HG03432 (cell line): Measurements from ENCODE around the gene ADO.

Source experiments
- ATAC-seq: cut with Tn5 transposase; IDR thresholded peaks from one replicate; pipeline ENCODE4 v1.9.1; 2021; ENCODE audit warnings: mild to moderate bottlenecking, moderate library complexity; ENCODE audit not compliant: unreplicated experiment

Gene ADO

DNA sequence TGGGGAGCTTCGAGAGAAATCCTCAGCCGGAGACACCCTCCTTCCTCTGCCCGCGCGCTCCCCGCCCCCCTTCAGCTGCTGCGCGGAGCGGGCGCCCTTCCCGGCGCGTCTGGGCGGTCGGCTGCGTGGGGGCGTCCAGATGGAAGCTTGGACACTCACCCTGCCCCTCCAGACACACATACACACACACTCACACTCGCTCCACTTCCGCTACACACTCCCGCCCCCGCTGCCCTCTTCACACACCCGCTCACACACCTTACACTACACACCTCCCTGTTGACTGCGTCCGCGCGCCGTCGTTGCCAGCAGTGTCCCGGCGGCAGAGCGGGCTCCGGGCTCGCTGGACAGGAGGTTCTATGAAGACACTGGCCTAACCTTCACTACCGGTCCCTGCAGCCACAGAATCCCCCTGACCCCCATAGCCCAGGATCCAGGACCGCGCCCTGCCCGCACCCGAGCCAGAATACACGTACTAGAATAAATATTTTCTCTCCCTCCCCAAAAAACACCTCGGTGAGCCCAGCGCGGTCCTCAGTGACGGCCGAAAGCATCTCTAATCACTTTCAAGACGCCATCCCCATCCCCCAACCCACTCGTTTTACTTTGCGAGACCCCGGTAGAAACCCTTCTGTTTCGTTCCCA is 12.7 kb downstream of the ADO start:
- peak; percentile 24 for ATAC-seq

- peak; percentile 45 for ATAC-seq
Observed at GRCh38 chr10:62817766-62818425, 13.4 kb downstream of the ADO start.

DNA sequence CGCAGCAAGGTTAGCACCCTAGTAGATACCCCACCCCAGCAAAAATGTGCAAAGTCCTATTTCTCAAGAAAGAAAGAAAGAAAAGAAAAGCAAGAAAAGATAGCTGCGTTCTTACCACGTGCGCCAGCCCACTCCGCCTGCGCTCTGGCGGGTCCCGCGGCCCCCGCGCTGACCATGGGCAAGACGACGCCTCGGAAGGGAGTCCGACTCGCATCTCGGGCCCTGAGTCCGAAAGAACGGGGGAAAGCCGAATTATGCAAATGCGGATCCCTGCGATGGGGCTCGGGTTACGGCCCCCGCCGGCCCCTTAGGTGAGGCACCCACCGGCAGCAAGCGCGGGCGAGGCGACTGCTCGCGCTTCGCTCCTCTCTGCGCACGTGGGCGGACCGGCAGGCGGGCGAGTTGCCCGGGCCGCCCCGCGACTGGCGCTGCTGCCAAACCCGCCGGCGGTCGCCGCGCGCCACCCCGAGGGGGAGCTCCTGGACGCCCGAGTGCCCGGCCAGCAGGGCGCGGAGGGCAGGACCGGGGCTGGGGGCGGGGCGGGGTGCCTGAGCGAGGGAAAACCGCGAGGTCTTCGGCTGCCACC is 14.0 kb downstream of the ADO start:
- ATAC-seq: no peak

GRCh38 chr10:62819141-62819920 is 14.8 kb downstream of the ADO start:
- ATAC-seq: no peak

DNA sequence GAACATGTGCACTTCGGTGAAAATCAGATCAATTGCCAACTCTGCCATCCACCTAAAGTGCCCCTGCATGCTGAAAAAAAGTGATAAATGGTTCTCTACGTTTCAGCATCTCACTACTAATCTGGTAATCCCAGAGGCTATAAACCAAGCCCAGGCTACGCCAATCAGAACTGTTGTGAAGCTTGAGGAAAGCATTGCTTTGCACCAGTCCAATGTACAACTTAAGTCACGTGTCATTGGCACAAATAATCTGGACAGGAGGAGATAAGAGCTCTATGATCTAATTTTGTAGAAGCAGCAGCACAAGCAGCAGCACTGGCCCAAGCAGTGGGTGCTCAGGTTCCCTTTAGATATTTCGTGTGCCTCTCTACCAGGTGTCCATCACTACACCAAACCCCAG is 16.1 kb downstream of the ADO start:
- ATAC-seq: no peak

DNA sequence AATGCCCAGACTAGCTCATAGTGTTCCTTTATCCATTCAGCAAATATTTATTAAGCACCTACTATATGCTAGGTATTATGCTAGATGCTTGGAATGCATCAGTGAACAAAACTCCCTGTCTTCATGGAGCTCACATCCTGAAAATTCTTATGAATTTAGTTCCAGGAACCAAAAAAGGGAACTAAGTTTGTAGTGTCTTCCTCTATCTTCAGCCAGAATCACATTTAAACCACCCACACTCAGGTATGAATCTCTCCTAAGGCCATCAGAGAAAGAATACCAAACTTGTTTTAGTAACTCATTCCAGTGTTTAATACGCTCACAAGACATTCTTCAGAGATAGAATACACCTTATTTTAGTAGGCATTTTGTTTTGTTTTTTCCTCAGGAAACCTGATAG is 21.8 kb downstream of the ADO start:
- no peak for ATAC-seq

DNA sequence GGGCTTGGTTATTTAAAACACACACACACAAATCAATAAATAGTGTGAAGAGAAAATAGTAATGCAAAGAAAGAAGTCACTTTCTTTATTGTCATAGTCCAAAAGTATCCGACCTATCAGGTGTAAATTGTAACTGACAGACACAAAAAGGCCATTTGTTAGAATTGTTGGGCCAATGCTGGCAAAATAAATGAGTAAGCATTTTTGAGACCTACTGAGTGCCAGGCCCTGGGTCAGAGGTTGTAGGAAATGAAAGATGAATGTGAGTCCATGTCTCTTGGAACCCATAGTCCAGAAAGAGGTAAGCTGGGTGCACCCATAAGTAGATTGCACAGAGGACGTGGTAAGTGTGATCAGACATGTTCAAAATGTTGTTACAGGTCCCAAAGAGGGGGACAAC is 25.1 kb downstream of the ADO start:
- ATAC-seq: no peak

- ATAC-seq: no peak
Observed at GRCh38 chr10:62830679-62831078, 26.2 kb downstream of the ADO start.

DNA sequence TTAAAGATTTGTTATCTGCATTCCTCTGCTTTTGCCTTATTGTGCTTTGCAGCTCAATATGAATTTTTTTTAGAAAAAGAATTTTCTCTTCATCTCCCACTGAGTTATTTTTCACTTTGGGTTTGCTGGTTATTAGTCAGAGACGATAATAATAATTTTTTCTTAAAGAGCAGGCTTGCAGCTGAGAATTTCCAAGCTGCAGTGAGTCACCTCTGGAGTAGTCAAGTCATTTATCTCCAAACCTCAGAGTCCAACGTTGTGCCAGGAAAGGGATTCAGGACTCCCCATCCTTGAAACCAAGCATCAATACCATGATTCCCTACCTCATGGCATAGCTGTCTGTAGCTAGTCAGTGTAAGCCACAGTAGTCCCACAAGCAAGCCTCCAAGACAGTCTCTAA is 26.8 kb downstream of the ADO start:
- ATAC-seq: no peak

DNA sequence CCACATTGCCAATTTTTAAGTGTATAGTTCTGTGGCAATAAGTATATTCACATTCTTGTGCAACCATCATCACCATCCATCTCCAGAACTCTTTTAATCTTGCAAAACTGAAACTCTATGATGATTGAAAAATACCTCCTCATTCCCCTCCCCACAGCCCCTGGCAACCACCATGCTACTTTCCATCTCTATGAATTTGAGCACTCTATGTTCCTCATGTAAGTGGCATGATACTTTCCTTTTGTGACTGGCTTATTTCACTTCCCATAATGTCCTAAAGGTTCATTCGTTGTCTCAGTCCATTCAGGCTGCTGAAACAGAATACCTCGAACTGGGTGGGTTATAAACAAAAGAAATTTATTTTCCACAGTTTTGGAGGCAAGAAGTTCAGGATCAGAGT is 35.1 kb downstream of the ADO start:
- ATAC-seq: no peak

DNA sequence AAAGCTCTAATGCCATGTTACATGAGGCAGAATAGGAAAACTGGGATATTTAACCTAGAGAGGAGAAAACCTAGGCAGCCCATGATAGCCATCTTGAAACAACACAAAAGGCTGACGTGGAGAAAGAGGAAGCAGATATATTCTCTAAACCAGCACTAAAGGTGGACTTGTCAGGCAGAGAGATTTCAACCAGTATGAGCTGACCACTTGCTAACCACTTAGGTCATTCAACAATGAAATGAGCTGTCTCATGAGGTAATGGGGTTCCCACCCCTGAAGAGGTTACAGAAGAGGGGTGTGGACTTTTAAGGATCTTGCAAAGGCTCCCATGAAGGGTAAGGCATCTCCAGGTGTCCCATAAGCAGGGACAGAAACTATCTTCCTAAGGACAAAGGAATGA is 38.5 kb downstream of the ADO start:
- ATAC-seq: peak; percentile 47

- ATAC-seq: no peak
Observed at GRCh38 chr10:62843600-62843999, 39.1 kb downstream of the ADO start.

GRCh38 chr10:62844280-62845011 is 39.9 kb downstream of the ADO start:
- no peak for ATAC-seq

DNA sequence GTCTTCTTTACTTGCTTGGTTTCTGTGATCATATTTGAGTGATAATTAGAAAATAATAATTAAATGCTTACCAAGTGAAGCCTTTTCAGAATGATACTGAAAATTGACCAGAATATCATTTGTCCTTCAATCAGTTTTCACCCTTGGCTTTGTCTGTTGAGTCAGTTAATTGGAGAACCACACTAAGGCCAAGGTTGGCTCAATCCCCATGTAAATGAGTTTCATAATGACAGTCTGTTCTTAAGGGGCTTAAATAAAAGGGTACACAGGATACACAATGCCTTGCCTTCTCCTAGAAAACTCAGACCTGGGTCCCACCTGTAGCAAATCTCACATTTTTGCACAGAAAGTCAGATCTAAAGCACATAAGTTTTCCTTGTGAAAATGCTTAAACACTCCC is 42.9 kb downstream of the ADO start:
- no peak for ATAC-seq

DNA sequence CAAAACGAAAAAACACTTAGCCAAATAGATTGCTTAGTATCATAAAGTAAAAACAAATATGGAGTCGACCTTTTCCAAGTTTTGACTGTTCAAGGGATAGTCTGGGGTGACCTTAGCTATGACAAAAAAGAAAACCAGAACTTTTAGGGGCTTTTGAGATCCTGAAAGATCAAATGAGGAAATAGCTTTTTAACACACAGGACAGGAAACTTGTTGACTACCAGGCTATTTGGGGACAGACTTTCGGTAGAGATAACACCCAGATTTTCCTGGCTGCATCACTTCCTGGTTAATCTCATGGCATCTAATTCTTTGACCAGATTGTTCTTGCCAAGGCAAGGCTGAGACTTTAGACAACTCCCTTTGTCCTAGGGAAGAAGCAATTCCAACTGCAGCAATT is 46.1 kb downstream of the ADO start:
- ATAC-seq: no peak

- no peak for ATAC-seq
Observed at GRCh38 chr10:62851442-62851841, 46.9 kb downstream of the ADO start.

DNA sequence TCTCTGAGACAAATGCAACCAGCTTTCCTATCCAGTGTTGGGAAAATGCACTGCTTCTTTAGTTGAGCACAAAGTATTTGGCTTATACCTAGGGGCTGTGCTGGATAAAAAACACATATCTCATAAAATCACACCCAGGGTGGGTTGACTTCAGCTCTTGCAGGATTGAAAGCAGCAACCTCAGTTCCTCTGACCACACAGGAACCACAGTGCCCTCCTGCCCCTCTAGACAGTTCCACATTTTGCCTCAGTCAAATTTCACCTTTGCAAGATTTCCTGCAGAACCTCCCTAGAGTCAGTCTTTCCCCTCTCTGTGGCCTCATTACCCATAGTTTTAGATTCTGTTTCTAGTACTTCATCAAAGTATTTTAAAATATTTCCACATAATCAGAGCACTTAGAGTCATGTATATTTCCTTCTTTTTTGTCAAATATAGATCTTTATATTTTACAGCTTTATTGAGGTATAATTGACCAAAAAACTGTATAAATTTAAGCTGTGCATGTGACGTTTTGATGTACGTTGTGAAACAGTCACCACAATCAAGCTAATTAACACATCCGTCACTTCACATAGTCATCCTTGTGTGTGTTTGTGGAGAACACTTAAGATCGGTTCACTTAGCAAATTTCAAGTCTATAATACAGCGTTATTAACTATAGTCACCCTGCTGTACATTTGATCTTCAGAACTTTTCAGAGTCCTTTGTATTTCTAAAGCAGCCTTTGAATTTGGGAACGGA is 48.6 kb downstream of the ADO start:
- ATAC-seq: peak; percentile 78

DNA sequence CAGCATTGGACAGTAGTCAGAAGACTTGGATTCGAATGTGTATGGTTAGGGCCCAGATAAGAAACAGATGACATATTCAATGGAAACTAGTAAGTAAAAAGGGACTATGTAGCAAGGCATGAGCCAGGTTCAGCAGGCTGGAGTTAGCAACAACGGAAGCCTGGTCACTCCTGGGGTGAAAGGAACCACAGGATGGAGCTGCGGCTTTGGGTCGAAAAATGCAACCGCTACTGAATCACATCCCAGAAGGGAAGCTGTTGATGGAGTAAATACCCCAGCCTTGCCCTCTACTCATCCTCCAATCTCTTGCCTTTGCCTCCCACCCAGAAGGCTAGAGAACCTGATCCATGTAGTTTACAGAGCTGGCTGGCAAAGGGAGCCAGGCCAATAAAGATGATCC is 49.2 kb downstream of the ADO start:
- ATAC-seq: no peak

GRCh38 chr10:62856021-62856420 is 51.5 kb downstream of the ADO start:
- no peak for ATAC-seq
